ENCODE data around the gene NCAPD3.
"Not testable (repeated sequence)": the region's sequence is repeated elsewhere in the genome, so short reads cannot be mapped to it uniquely, and the experiment has no call there.

NCAPD3 gene

GRCh38 chr11:134223836-134224709 lies at the start of gene NCAPD3, which contains the start of gene VPS26B:
NCAPD3 (minus strand) TSS chr11:134223967; CDS start chr11:134223926, 41 bp downstream.
VPS26B (plus strand) TSS chr11:134224671; CDS start chr11:134225123, 452 bp downstream.
- peak; percentile 91 for DNase-seq (ENCODE audit: low read depth in 2 of 2)

GRCh38 chr11:134273317-134273712 lies 49.5 kb upstream of the NCAPD3 start:
- no peak for DNase-seq (ENCODE audit: low read depth in 2 of 2)

GRCh38 chr11:134272381-134273316 lies 48.9 kb upstream of the NCAPD3 start:
- no peak for DNase-seq (ENCODE audit: low read depth in 2 of 2)

- DNase-seq (ENCODE audit: low read depth in 2 of 2): no peak
Measured at GRCh38 chr11:134271978-134272377, 48.2 kb upstream of the NCAPD3 start.

- no peak for DNase-seq (ENCODE audit: low read depth in 2 of 2)
Measured at GRCh38 chr11:134270250-134270714, 46.5 kb upstream of the NCAPD3 start.

GRCh38 chr11:134267966-134268365 lies 44.2 kb upstream of the NCAPD3 start:
- no peak for DNase-seq (ENCODE audit: low read depth in 2 of 2)

- no peak for DNase-seq (ENCODE audit: low read depth in 2 of 2)
Measured at GRCh38 chr11:134267461-134267860, 43.7 kb upstream of the NCAPD3 start.

GRCh38 chr11:134266841-134267251 lies 43.1 kb upstream of the NCAPD3 start:
- no peak for DNase-seq (ENCODE audit: low read depth in 2 of 2)

GRCh38 chr11:134266440-134266839 lies 42.7 kb upstream of the NCAPD3 start:
- DNase-seq (ENCODE audit: low read depth in 2 of 2): no peak

GRCh38 chr11:134264966-134265764 lies 41.4 kb upstream of the NCAPD3 start:
- DNase-seq (ENCODE audit: low read depth in 2 of 2): no peak

- no peak for DNase-seq (ENCODE audit: low read depth in 2 of 2)
Measured at GRCh38 chr11:134261626-134262488, 38.1 kb upstream of the NCAPD3 start.

GRCh38 chr11:134260983-134261382 lies 37.2 kb upstream of the NCAPD3 start:
- no peak for DNase-seq (ENCODE audit: low read depth in 2 of 2)

GRCh38 chr11:134260503-134260902 lies 36.7 kb upstream of the NCAPD3 start:
- no peak for DNase-seq (ENCODE audit: low read depth in 2 of 2)

GRCh38 chr11:134258577-134258976 lies 34.8 kb upstream of the NCAPD3 start:
- DNase-seq (ENCODE audit: low read depth in 2 of 2): no peak

- no peak for DNase-seq (ENCODE audit: low read depth in 2 of 2)
Measured at GRCh38 chr11:134257101-134257500, 33.3 kb upstream of the NCAPD3 start.

GRCh38 chr11:134255184-134255561 lies 31.4 kb upstream of the NCAPD3 start:
- not testable (repeated sequence) for DNase-seq (ENCODE audit: low read depth in 2 of 2)

- DNase-seq (ENCODE audit: low read depth in 2 of 2): no peak
Measured at GRCh38 chr11:134254433-134255183, 30.8 kb upstream of the NCAPD3 start.

- peak; percentile 91 to 94 for DNase-seq (ENCODE audit: low read depth in 2 of 2)
Measured at GRCh38 chr11:134253188-134253993, 29.6 kb upstream of the NCAPD3 start, which contains the start of the genes ACAD8 and THYN1. ACAD8 (plus strand) TSS chr11:134253568; CDS start chr11:134253601, 33 bp downstream. THYN1 (minus strand) TSS chr11:134253352; CDS start chr11:134252882, 470 bp downstream.

All from activated CD8-positive, alpha-beta memory T cell treated with anti-CD3 and anti-CD28 coated beads for 4 hours (primary cell).